Panc1 (cell line): ENCODE data around the gene BCAS3. TPM values are rescaled to one million over a fixed set of nuclear protein-coding genes. Genes with fewer than 3 reads are reported as not detected.

Experiments used
- ATAC-seq: fragments of 200-7000 bp; cut with Tn5 transposase; 2 replicates; pipeline ENCODE4 v1.9.1; 2020; ENCODE audit warnings: mild to moderate bottlenecking, moderate library complexity
- BruUV-seq: library from RNA; stranded (reverse); fragments of 400-500 nt; replicated peaks from 2 replicates; lab custom pipeline; 2021; lab: Mats Ljungman, UMichigan
- CTCF ChIA-PET: fragments of 300-600 bp; sonication (Branson Sonifier 250); formaldehyde crosslinking; loops from one replicate; lab custom pipeline; 2022; ENCODE audit warnings: antibody characterized with exemption; lab: Charles Lee
- POLR2A ChIA-PET: fragments of 300-600 bp; sonication (Branson Sonifier 250); formaldehyde crosslinking; loops from one replicate; lab custom pipeline; 2022; ENCODE audit warnings: antibody characterized with exemption; lab: Charles Lee
- DNase-seq: peaks from one replicate; pipeline ENCODE4 v3.0.0-alpha.2; 2010; ENCODE audit warnings: low read depth, low spot score
- H3K27ac ChIP-seq: 2 replicates; pipeline ENCODE4 v1.5.1; 2011; ENCODE audit warnings: mild to moderate bottlenecking, low read length, inconsistent platforms
- H3K27me3 ChIP-seq: fragments of 200-500 bp; sonication (Bioruptor generic); 2 replicates; pipeline ENCODE4 v1.6.0; 2014; ENCODE audit warnings: low read length, inconsistent platforms; ENCODE audit not compliant: control insufficient read depth, insufficient read depth
- H3K36me3 ChIP-seq: fragments of 200-500 bp; sonication (Bioruptor generic); 2 replicates; pipeline ENCODE4 v1.5.1; 2014; ENCODE audit warnings: inconsistent platforms, mild to moderate bottlenecking, low read length, moderate library complexity; ENCODE audit not compliant: control insufficient read depth, insufficient read depth
- H3K4me1 ChIP-seq: 2 replicates; pipeline ENCODE4 v1.5.1; 2011; ENCODE audit warnings: inconsistent platforms, mild to moderate bottlenecking, low read length, moderate library complexity; ENCODE audit not compliant: control insufficient read depth, insufficient read depth
- H3K4me3 ChIP-seq, 2 experiments: 2 replicates each; pipeline ENCODE4 v1.5.1; 2011 to 2012; ENCODE audit warnings: low read depth in 2 of 2, low read length in 2 of 2, mild to moderate bottlenecking in 2 of 2, inconsistent platforms in 1 of 2, moderate library complexity in 1 of 2
- H3K9me3 ChIP-seq: fragments of 200-500 bp; sonication (Bioruptor generic); 2 replicates; pipeline ENCODE4 v1.5.1; 2014; ENCODE audit warnings: low read depth, mild to moderate bottlenecking, inconsistent platforms, low read length, moderate library complexity; ENCODE audit not compliant: control insufficient read depth, insufficient read depth
- CTCF ChIP-seq: fragments of 450-650 bp; IDR thresholded peaks from 2 replicates; pipeline ENCODE4 v1.5.1; 2017; ENCODE audit warnings: mild to moderate bottlenecking
- POLR2AphosphoS5 ChIP-seq: IDR thresholded peaks from 2 replicates; pipeline ENCODE4 v1.6.1; 2012; ENCODE audit warnings: mild to moderate bottlenecking, low read depth, low read length, moderate library complexity
- REST ChIP-seq, 2 experiments: IDR thresholded peaks; 2 replicates each; pipeline ENCODE4 v1.6.1; 2011 to 2012; ENCODE audit warnings: low read depth in 2 of 2, control low read depth in 1 of 2, low read length in 1 of 2, mild to moderate bottlenecking in 1 of 2, moderate library complexity in 1 of 2; ENCODE audit not compliant: insufficient read depth in 1 of 2
- SIN3A ChIP-seq: IDR thresholded peaks from 2 replicates; pipeline ENCODE4 v1.6.1; 2012; ENCODE audit warnings: low read depth, mild to moderate bottlenecking, low read length, moderate library complexity, borderline replicate concordance; ENCODE audit not compliant: insufficient read depth
- TCF7L2 ChIP-seq: IDR thresholded peaks from 2 replicates; pipeline ENCODE4 v1.6.1; 2011; ENCODE audit warnings: mild to moderate bottlenecking, low read depth, low read length, inconsistent platforms
- in situ Hi-C: cut with HindIII; loops from 2 replicates; pipeline ENCODE4 v1.10.0; 2016; ENCODE audit warnings: low sequenced_read_pairs, low pct_unique_long_range_greater_than_20kb
- intact Hi-C: fragments of 100-400 bp; cut with micrococcal nuclease; formaldehyde crosslinking; loops from one replicate; pipeline ENCODE4 v1.10.0; 2022; ENCODE audit not compliant: unreplicated experiment
- total RNA-seq: library from RNA; stranded (reverse); gene quantifications from one replicate; pipeline ENCODE4 v1.2.1, GENCODE V29; 2021; ENCODE audit not compliant: unreplicated experiment

The BCAS3 gene
- total RNA-seq, 1 experiment from 2014 or later = 9.3 TPM

- Histone ChIP-seq H3K9me3 (no peaks in the 10 kb centered on the region), H3K27ac (no peak overlapping the region; the same call in 1 of the 2 replicates), H3K36me3 (no peaks in the 10 kb centered on the region), H3K27me3 (no peaks in the 10 kb centered on the region), H3K4me1 (peaks cover 6% of the 10 kb centered on the region; the same call in 1 of the 2 replicates), H3K4me3 (no peak overlapping the region)
- in situ Hi-C loops = no loop called here
- ATAC-seq (no peak), DNase-seq (no peak)
- CTCF ChIA-PET = interaction anchor here (0.6 kb wide), 1 partner anchor 24 kb away, joined by 3 read pairs; no protein-coding TSS in a partner anchor
- TF ChIP-seq TCF7L2 (no peak), SIN3A (no peak), POLR2AphosphoS5 (no peak)
- BruUV-seq = no TSS peak
- intact Hi-C loops = no loop called here
- POLR2A ChIA-PET = no interaction called here
These were observed 333.6 kb downstream of the BCAS3 start for GRCh38 chr17:61011251-61011650.

GRCh38 chr17:61015966-61016365, 338.3 kb downstream of the BCAS3 start:
- no peak for ATAC-seq
- no peaks in the 10 kb centered on the region for H3K36me3 ChIP-seq
- in situ Hi-C loops (no loop called here), intact Hi-C loops (no loop called here)
- TF ChIP-seq POLR2AphosphoS5 = no peak
- TF ChIP-seq TCF7L2 = no peak
- TF ChIP-seq SIN3A = no peak
- TF ChIP-seq REST (IDR thresholded peaks at IDR 0.05; ENCODE audit: insufficient read depth in 1 of 2, low read depth in 2 of 2, low read length in 1 of 2) = no peak
- TF ChIP-seq CTCF = no peak
- POLR2A ChIA-PET = no interaction called here
- no peaks in the 10 kb centered on the region for H3K4me1 ChIP-seq
- no peaks in the 10 kb centered on the region for H3K27me3 ChIP-seq
- CTCF ChIA-PET = no interaction called here
- DNase-seq = no peak
- H3K4me3 ChIP-seq = no peak overlapping the region
- no peaks in the 10 kb centered on the region for H3K9me3 ChIP-seq
- no peak overlapping the region for H3K27ac ChIP-seq
- BruUV-seq = no TSS peak

GRCh38 chr17:61017317-61018006, 339.8 kb downstream of the BCAS3 start:
- ATAC-seq = no peak
- intact Hi-C loops = no loop called here

More at GRCh38 chr17:61017317-61018006, 339.8 kb downstream of the BCAS3 start:
- POLR2A ChIA-PET = no interaction called here
- TF ChIP-seq SIN3A (no peak), CTCF (no peak), REST (IDR thresholded peaks at IDR 0.05; ENCODE audit: insufficient read depth in 1 of 2, low read depth in 2 of 2, low read length in 1 of 2) (no peak), POLR2AphosphoS5 (no peak), TCF7L2 (no peak)
- DNase-seq = no peak
- no peaks in the 10 kb centered on the region for H3K9me3 ChIP-seq
- H3K4me3 ChIP-seq = no peak overlapping the region
- no peaks in the 10 kb centered on the region for H3K27me3 ChIP-seq
- CTCF ChIA-PET = no interaction called here
- no peaks in the 10 kb centered on the region for H3K36me3 ChIP-seq
- H3K27ac ChIP-seq = no peak overlapping the region
- no TSS peak for BruUV-seq
- no peaks in the 10 kb centered on the region for H3K4me1 ChIP-seq
- in situ Hi-C loops = no loop called here
